Hepatocyte (in vitro differentiated cells): ENCODE measurements around the gene DACT2. TPM values are rescaled to one million over a fixed set of nuclear protein-coding genes. Genes with fewer than 3 reads are reported as not detected.

Experiments used
- DNase-seq: peaks from one replicate; pipeline ENCODE4 v3.0.0-alpha.2; 2016; ENCODE audit warnings: low spot score
- H2AFZ ChIP-seq: fragments of 200-600 bp; sonication (generic); 2 replicates; pipeline ENCODE4 v1.6.0; 2016; ENCODE audit warnings: antibody characterized with exemption, mild to moderate bottlenecking
- H3K27ac ChIP-seq: fragments of 200-600 bp; sonication (generic); 2 replicates; pipeline ENCODE4 v1.5.1; 2016; ENCODE audit warnings: mild to moderate bottlenecking
- H3K27me3 ChIP-seq: fragments of 200-600 bp; sonication (generic); 2 replicates; pipeline ENCODE4 v1.6.1; 2016
- H3K36me3 ChIP-seq: fragments of 200-600 bp; sonication (generic); replicated peaks from 2 replicates; pipeline ENCODE4 v1.5.1; 2016; ENCODE audit warnings: low read depth; ENCODE audit not compliant: insufficient read depth
- H3K4me1 ChIP-seq: fragments of 200-600 bp; sonication (generic); 2 replicates; pipeline ENCODE4 v1.5.1; 2016; ENCODE audit warnings: mild to moderate bottlenecking, moderate library complexity; ENCODE audit not compliant: insufficient read depth
- H3K4me2 ChIP-seq: fragments of 200-600 bp; sonication (generic); 2 replicates; pipeline ENCODE4 v1.6.0; 2016
- H3K4me3 ChIP-seq: fragments of 200-600 bp; sonication (generic); 2 replicates; pipeline ENCODE4 v1.5.1; 2016; ENCODE audit warnings: mild to moderate bottlenecking
- H3K79me2 ChIP-seq: fragments of 200-600 bp; sonication (generic); 2 replicates; pipeline ENCODE4 v1.6.0; 2017; ENCODE audit warnings: mild to moderate bottlenecking
- H3K9me2 ChIP-seq: fragments of 200-600 bp; sonication (generic); replicated peaks from 2 replicates; pipeline ENCODE4 v1.6.0; 2017; ENCODE audit warnings: mild to moderate bottlenecking; ENCODE audit not compliant: insufficient read depth
- H3K9me3 ChIP-seq: fragments of 200-600 bp; sonication (generic); 2 replicates; pipeline ENCODE4 v1.5.1; 2016; ENCODE audit warnings: low read depth, mild to moderate bottlenecking
- H4K20me1 ChIP-seq: fragments of 200-600 bp; sonication (generic); 2 replicates; pipeline ENCODE4 v1.6.0; 2016; ENCODE audit warnings: mild to moderate bottlenecking; ENCODE audit not compliant: insufficient read depth, poor library complexity, severe bottlenecking
- CTCF ChIP-seq: fragments of 200-600 bp; sonication (generic); IDR thresholded peaks from 2 replicates; pipeline ENCODE4 v1.5.1; 2016; ENCODE audit warnings: antibody characterized with exemption, mild to moderate bottlenecking; ENCODE audit not compliant: poor library complexity
- EZH2 ChIP-seq: fragments of 200-600 bp; sonication (generic); IDR thresholded peaks from 2 replicates; pipeline ENCODE4 v1.6.1; 2016; ENCODE audit warnings: antibody characterized with exemption, mild to moderate bottlenecking, borderline replicate concordance
- EZH2phosphoT487 ChIP-seq: fragments of 200-600 bp; sonication (generic); IDR thresholded peaks from one replicate; pipeline ENCODE4 v1.6.1; 2018; ENCODE audit warnings: antibody characterized with exemption, mild to moderate bottlenecking, low read depth, moderate library complexity; ENCODE audit not compliant: unreplicated experiment, severe bottlenecking
- WGBS: methylation state at CpG from one replicate; pipeline ENCODE4 v1.1.6; 2016; ENCODE audit warnings: low lambda C conversion rate; ENCODE audit errors: missing lambda C conversion rate; 5-methylcytosine and 5-hydroxymethylcytosine counted together
- polyA plus RNA-seq: library from polyadenylated mRNA; unstranded; fragments of >200 nt; fragmentation: Nextera tagmentation; extraction: Ambion mirVana; gene quantifications from 2 replicates; pipeline ENCODE4 v1.2.1, GENCODE V29; 2016
- total RNA-seq: library from RNA; depleted of rRNA; stranded (reverse); fragments of >200 nt; gene quantifications from 2 replicates; pipeline ENCODE4 v1.2.3, GENCODE V29; 2014

DACT2 gene
- total and polyA plus RNA-seq, 2 experiments from 2014 or later = 8.2 to 8.8 TPM

- peak overlapping the region; percentile 44 for H3K27ac ChIP-seq
- H3K27me3 ChIP-seq = no peaks in the 10 kb centered on the region
- no peak overlapping the region for H3K4me3 ChIP-seq
- no peak for DNase-seq
- 90% methylated on average over 14 of the region's 15 CpGs for WGBS
- TF ChIP-seq EZH2 (no peak), CTCF (no peak), EZH2phosphoT487 (no peak)
- no peaks in the 10 kb centered on the region for H4K20me1 ChIP-seq
- no peaks in the 10 kb centered on the region for H3K79me2 ChIP-seq
- peaks cover 31% of the 10 kb centered on the region for H3K4me1 ChIP-seq
- no peaks in the 10 kb centered on the region for H3K9me3 ChIP-seq
- H3K9me2 ChIP-seq = no peaks in the 10 kb centered on the region
- H2AFZ ChIP-seq = no peak overlapping the region
- no peaks in the 10 kb centered on the region for H3K36me3 ChIP-seq
- H3K4me2 ChIP-seq = no peak overlapping the region
Measured at GRCh38 chr6:168265394-168265793, 54.2 kb downstream of the DACT2 start.

GRCh38 chr6:168264593-168265335 is 54.8 kb downstream of the DACT2 start:
- peak overlapping the region; percentile 44 for H3K27ac ChIP-seq

GRCh38 chr6:168263351-168263905 is 56.1 kb downstream of the DACT2 start:
- Histone ChIP-seq H3K27ac (no peak overlapping the region), H2AFZ (no peak overlapping the region), H3K36me3 (no peaks in the 10 kb centered on the region), H3K4me1 (peaks cover 34% of the 10 kb centered on the region), H3K9me2 (no peaks in the 10 kb centered on the region), H4K20me1 (no peaks in the 10 kb centered on the region), H3K9me3 (no peaks in the 10 kb centered on the region), H3K4me2 (no peak overlapping the region), H3K27me3 (no peaks in the 10 kb centered on the region), H3K79me2 (no peaks in the 10 kb centered on the region), H3K4me3 (no peak overlapping the region)
- WGBS = 91% methylated on average over 27 of the region's 28 CpGs
- DNase-seq = no peak
- TF ChIP-seq CTCF = no peak

More at GRCh38 chr6:168264593-168265335, 54.8 kb downstream of the DACT2 start:
- WGBS = 44% methylated on average over 19 of the region's 19 CpGs
- Histone ChIP-seq H3K27me3 (no peaks in the 10 kb centered on the region), H2AFZ (no peak overlapping the region), H3K9me3 (no peaks in the 10 kb centered on the region), H3K36me3 (no peaks in the 10 kb centered on the region), H3K4me2 (peak overlapping the region; percentile 37), H3K4me1 (peaks cover 34% of the 10 kb centered on the region), H4K20me1 (no peaks in the 10 kb centered on the region), H3K9me2 (no peaks in the 10 kb centered on the region), H3K79me2 (no peaks in the 10 kb centered on the region), H3K4me3 (no peak overlapping the region)
- DNase-seq = peak; percentile 74
- TF ChIP-seq EZH2 (no peak), CTCF (no peak), EZH2phosphoT487 (no peak)
